WI38 (cell line): ENCODE data around the gene TSC22D4.

ENCODE experiments used
- H3K4me3 ChIP-seq: 2 replicates; pipeline ENCODE4 v1.5.1; 2011; ENCODE audit warnings: low read depth, mild to moderate bottlenecking, control low read depth, low read length
- CTCF ChIP-seq: IDR thresholded peaks from 2 replicates; pipeline ENCODE4 v1.5.1; 2012; ENCODE audit warnings: low read depth, mild to moderate bottlenecking, control low read depth, low read length

Gene TSC22D4

DNA sequence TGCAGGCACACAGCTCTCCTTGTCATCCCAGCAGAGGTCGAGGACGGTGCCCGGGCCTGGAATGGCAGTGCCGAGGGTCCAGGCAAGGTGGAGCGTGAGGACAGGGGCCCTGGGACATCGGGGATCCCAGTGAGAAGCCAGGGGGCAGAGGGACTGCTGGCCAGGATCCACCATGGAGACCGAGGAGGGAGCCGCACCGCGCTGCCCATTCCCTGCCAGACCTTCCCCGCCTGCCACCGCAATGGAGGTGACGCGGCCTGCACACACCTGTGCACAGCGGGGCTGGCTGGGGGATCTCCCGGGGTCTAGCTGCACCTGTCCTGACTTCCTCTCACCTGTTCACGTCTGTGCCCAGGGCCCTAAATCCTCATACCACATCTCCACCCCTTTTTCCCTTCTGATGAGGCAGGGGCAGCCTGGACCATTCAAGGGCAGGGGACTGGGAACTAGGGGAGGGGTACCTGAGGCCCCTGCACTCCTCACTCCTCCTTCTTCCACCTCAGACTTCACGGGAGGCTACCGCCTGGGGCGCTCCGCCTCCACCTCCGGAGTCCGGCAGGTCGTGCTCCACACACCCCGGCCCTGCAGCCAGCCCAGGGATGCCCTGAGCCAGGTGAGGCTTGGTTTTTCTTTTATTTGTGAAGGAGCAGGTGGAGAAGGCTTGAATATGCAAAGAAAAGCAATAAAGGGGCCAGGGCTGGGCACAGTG, 11.6 kb upstream of the TSC22D4 start:
- no peak overlapping the region for H3K4me3 ChIP-seq
- no peak for TF ChIP-seq CTCF

DNA sequence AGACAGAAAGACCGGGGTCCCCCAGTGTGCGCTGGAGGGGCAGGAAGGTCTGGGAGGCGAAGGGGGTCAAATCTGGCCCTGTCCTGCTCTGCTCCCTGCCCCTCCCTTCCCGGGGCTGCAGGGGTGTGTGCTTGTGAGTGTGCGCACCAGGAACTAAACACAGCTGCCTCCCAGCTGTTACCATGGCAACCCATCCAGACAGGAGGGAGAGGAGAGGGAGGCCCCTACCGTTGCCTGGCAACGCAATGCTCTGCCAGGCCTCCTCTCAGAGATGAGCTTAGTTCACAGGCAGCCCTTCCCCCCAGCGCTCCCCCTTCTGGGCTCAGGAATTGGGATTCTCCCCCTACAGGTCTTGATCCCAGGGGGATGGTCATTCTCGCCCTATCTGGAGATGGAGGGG, 10.8 kb upstream of the TSC22D4 start:
- no peak overlapping the region for H3K4me3 ChIP-seq
- no peak for TF ChIP-seq CTCF

DNA sequence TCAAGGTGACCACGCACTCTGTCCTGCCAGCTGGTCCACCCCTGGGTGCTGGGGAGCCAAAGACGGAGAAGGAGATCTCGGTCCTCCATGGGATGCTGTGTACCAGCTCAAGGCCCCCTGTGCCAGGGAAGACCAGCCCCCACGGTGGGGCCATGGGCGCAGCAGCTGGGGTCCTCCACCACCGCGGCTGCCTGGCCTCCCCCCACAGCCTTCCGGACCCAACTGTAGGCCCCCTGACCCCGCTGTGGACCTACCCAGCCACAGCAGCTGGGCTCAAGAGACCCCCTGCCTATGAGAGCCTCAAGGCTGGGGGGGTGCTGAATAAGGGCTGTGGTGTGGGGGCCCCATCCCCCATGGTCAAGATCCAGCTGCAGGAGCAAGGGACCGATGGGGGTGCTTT, 10.1 kb upstream of the TSC22D4 start:
- H3K4me3 ChIP-seq, result no peak overlapping the region
- no peak for TF ChIP-seq CTCF

DNA sequence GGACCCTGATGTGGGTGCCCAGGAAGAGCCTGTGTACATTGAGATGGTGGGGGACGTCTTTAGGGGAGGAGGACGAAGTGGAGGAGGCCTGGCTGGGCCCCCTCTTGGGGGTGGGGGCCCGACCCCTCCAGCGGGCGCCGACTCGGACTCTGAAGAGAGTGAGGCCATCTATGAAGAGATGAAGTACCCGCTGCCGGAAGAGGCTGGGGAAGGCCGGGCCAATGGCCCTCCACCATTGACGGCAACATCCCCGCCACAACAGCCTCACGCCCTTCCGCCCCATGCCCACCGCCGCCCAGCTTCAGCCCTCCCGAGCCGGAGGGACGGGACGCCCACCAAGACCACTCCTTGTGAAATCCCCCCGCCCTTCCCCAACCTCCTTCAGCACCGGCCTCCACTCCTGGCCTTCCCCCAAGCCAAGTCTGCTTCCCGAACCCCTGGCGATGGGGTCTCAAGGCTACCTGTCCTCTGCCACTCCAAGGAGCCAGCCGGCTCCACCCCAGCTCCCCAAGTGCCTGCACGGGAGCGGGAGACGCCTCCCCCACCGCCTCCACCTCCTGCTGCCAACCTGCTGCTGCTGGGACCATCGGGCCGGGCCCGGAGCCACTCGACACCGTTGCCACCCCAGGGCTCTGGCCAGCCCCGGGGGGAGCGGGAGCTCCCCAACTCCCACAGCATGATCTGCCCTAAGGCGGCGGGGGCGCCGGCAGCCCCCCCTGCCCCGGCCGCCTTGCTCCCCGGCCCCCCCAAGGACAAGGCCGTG, 9.5 kb upstream of the TSC22D4 start:
- no peak overlapping the region for H3K4me3 ChIP-seq
- no peak for TF ChIP-seq CTCF

GRCh38 chr7:100486753-100487446, 7.9 kb upstream of the TSC22D4 start:
- H3K4me3 ChIP-seq, result no peak overlapping the region
- TF ChIP-seq CTCF, result no peak

DNA sequence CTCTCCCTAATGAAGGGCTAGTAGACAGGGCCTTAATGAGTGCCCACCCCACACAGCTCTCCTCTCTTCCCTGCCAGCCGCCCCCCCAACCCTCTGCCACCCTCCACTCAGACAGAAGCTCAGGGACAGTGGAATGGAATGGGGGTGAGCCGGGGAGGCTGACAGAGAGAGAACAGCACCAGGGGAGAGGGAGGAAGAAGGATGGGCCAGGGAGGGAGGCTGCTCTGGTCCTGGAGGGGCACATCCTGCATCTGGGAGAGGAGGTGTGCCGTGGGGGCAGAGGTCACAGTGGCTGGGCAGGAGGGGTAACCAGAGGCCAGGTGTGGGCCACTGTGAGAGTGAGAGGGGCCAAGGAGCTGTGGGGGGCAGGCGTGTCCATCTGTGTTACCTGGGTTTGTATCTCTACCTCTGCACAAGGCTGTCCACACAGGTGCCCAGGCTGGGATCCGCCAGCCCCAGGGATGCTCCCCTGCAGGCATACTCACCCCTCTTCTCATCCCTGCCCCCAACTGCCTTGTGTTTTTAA, 7.2 kb upstream of the TSC22D4 start:
- H3K4me3 ChIP-seq, result no peak overlapping the region
- no peak for TF ChIP-seq CTCF
